ENCODE results near the gene BTBD16. TPM values are rescaled to one million over a fixed set of nuclear protein-coding genes. Genes with fewer than 3 reads are reported as not detected.

Gene BTBD16
- total and polyA plus RNA-seq, 2 of the 4 experiments (the other 2 are of a cell fraction), result not detected

DNA sequence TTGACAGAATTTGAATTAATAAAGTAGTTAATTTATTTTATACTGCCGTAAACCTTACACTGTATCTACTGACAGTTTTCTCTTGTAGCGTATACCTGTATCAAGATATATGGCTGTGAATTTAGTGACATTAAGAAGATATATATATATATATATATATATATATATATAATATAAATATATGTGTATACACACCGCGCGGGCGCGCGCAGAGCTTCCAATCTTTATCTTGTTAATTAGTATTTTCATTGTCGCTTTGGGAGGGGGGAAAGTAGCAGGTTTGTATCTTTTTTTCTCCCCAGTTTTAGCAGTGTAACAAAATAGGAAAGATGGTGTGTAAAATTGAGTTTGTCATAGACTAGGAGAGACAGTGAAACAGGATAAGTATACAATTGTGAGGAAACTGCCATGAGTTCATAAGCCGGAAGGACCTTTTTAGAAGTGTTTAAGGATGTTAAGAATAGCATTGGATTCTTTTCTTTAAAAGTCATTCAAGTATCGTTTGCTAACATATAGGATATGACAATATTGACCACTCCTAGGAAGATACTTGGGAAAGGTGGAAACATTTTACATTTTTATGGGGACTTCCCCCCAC is 105.4 kb downstream of the BTBD16 start:
- no peak overlapping the region for H2BK20ac ChIP-seq (ENCODE audit: low read depth, low read length)
- no peak overlapping the region for H3K23ac ChIP-seq (ENCODE audit: low read depth, low read length)
- no peak overlapping the region for H2BK120ac ChIP-seq (ENCODE audit: low read depth, low read length)
- no peaks in the 10 kb centered on the region for H4K20me1 ChIP-seq (ENCODE audit: insufficient read depth, low read length)
- H3K9me3 ChIP-seq (ENCODE audit: control insufficient read depth, insufficient read depth, low read length), result no peaks in the 10 kb centered on the region
- H3K56ac ChIP-seq (ENCODE audit: extremely low read depth, insufficient read depth, low read length), result no peak overlapping the region
- H3K4me1 ChIP-seq (ENCODE audit: control insufficient read depth, insufficient read depth, low read length), result no peaks in the 10 kb centered on the region
- H3K4me2 ChIP-seq (ENCODE audit: low read depth, low read length), result no peak overlapping the region
- ATAC-seq (ENCODE audit: low read depth) (no peak), DNase-seq (no peak)
- BruUV-seq (replicated peaks), result no TSS peak
- H3K79me1 ChIP-seq (ENCODE audit: low read depth in 1 of 2, low read length in 2 of 2), result peaks cover 5 to 21% of the 10 kb centered on the region in 2 experiments; a peak in 3 of 4 replicates
- no peak overlapping the region for H3K4me3 ChIP-seq (ENCODE audit: insufficient read depth, low read depth, low read length)
- ChIA-PET POLR2A (ENCODE audit: unreplicated experiment) (interaction anchor here (0.7 kb wide), 1 partner anchor 263 kb away, joined by 3 read pairs; no protein-coding TSS in a partner anchor), CTCF (no interaction called here)
- no peak overlapping the region for H2BK5ac ChIP-seq (ENCODE audit: low read depth, low read length, poor library complexity, severe bottlenecking)
- no CpG with 5 or more reads among the region's 11 CpGs for WGBS, 2 experiments (ENCODE audit: extremely low coverage in 2 of 2, insufficient read length in 1 of 2)
- H2AK5ac ChIP-seq (ENCODE audit: low read depth, low read length), result no peak overlapping the region
- intact Hi-C loops (cut with micrococcal nuclease) (loop anchor here (5.0 kb wide), 1 partner anchor 46 kb away; no protein-coding TSS in a partner anchor), dilution Hi-C loops (cut with HindIII; ENCODE audit: low sequenced_read_pairs, unreplicated experiment) (no loop called here), in situ Hi-C loops (cut with MboI; ENCODE audit: low sequenced_read_pairs) (no loop called here)
- H3K4ac ChIP-seq (ENCODE audit: low read depth, low read length), result no peak overlapping the region
- no peak overlapping the region for H4K5ac ChIP-seq (ENCODE audit: low read depth, low read length)
- H2AFZ ChIP-seq (replicated peaks; ENCODE audit: low read length, poor library complexity), result no peak overlapping the region
- no peaks in the 10 kb centered on the region for H3K36me3 ChIP-seq (ENCODE audit: control insufficient read depth, insufficient read depth, low read length)
- H3K27ac ChIP-seq (ENCODE audit: insufficient read depth, low read length), result no peak overlapping the region
- H3K27me3 ChIP-seq (ENCODE audit: control insufficient read depth, insufficient read depth, low read length), result no peaks in the 10 kb centered on the region
- H3K18ac ChIP-seq (ENCODE audit: low read depth, low read length), result no peak overlapping the region
- TF ChIP-seq BHLHE40 (IDR thresholded peaks at IDR 0.05; ENCODE audit: low read depth, low read length) (no peak), ELK1 (IDR thresholded peaks at IDR 0.05; ENCODE audit: borderline replicate concordance, low read depth, low read length) (no peak), FOS (IDR thresholded peaks at IDR 0.05; ENCODE audit: low read depth, low read length) (no peak), NFE2L2 (IDR thresholded peaks at IDR 0.05; ENCODE audit: low read depth, low read length) (no peak), RAD21 (IDR thresholded peaks at IDR 0.05; ENCODE audit: low read length) (no peak), CHD1 (IDR thresholded peaks at IDR 0.05; ENCODE audit: low read depth, low read length) (no peak), USF2 (IDR thresholded peaks at IDR 0.05; ENCODE audit: low read depth, low read length) (no peak), MAFK (IDR thresholded peaks at IDR 0.05; ENCODE audit: low read depth, low read length) (no peak), MXI1 (IDR thresholded peaks at IDR 0.05; ENCODE audit: borderline replicate concordance, low read depth, low read length) (no peak), RCOR1 (IDR thresholded peaks at IDR 0.05; ENCODE audit: insufficient replicate concordance, low read length) (no peak)
- TF ChIP-seq, protein P1, sequence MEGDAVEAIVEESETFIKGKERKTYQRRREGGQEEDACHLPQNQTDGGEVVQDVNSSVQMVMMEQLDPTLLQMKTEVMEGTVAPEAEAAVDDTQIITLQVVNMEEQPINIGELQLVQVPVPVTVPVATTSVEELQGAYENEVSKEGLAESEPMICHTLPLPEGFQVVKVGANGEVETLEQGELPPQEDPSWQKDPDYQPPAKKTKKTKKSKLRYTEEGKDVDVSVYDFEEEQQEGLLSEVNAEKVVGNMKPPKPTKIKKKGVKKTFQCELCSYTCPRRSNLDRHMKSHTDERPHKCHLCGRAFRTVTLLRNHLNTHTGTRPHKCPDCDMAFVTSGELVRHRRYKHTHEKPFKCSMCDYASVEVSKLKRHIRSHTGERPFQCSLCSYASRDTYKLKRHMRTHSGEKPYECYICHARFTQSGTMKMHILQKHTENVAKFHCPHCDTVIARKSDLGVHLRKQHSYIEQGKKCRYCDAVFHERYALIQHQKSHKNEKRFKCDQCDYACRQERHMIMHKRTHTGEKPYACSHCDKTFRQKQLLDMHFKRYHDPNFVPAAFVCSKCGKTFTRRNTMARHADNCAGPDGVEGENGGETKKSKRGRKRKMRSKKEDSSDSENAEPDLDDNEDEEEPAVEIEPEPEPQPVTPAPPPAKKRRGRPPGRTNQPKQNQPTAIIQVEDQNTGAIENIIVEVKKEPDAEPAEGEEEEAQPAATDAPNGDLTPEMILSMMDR (conservative IDR thresholded peaks at IDR 0.05; ENCODE audit: low read depth, low read length), result no peak
- H3K9me1 ChIP-seq (ENCODE audit: insufficient read depth, low read length), result 0 out of 2 replicates have a peak, but pooled peaks cover 3% of the 10 kb centered on the region
- no peak overlapping the region for H2BK15ac ChIP-seq (ENCODE audit: low read depth, low read length)
- no peak overlapping the region for H4K8ac ChIP-seq (ENCODE audit: low read depth in 2 of 2, low read length in 2 of 2)
- no peak overlapping the region for H3K14ac ChIP-seq (replicated peaks; ENCODE audit: low read depth, low read length)
- H2AK9ac ChIP-seq (replicated peaks; ENCODE audit: low read depth, low read length, poor library complexity), result no peak overlapping the region
- H4K91ac ChIP-seq (ENCODE audit: insufficient read depth, low read depth, low read length), result no peak overlapping the region
- no peak overlapping the region for H3K9ac ChIP-seq (ENCODE audit: low read depth, low read length)

Measured in IMR-90 (cell line).